ENCODE data around the gene IPO4.
A peak's percentile ranks its signal among the peaks of the same experiment; 100 is the strongest.

The IPO4 gene

DNA sequence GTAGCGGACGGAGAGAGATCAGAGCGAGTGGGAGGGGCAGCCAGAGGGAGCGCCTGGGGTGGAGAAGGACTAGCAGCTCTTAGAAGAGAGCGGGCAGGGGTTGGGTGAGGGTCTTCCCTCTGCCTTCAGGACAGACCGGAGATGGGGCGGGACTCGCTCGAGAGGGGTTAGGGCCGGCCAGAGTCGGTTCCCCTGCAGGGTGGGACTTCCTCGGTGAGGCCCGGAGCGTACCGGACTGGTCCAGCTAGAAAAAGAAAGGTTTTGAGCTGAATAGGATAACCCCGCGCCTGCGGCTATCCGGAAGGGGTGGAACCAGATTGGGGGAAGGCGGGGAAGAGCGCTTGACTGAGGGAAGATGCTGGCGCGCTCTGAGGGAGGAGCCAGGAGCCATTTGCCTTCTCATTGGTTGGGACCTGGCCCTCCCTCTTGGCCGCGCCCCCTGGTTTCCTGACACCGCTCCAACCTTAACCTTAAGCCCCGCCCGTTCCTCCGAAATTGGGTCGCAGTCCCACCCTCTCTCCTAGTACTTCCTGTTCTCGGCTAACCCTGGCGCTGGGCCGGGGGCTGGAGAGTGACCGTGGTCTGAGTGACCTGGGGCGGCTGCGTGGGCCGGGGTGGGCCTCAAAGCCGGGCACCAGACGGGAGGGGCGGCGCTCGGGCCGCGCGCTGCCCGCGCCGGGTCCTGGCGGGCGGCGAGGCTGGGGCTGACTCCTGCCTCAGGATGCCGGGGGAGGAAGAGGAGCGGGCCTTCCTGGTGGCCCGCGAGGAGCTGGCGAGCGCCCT, 41.4 kb downstream of the IPO4 start, which contains the start of gene RNF31:
Gene RNF31, plus strand, starts transcription at position 521 of the 783 bp plus-strand sequence. Its CDS starts 201 bp downstream, at position 722.
- peak within 1 kb of the TSS; percentile 85 for H2BK5ac ChIP-seq (ENCODE audit: low read depth, low read length, poor library complexity)
- H4K91ac ChIP-seq (ENCODE audit: low read depth, low read length), result peak within 1 kb of the TSS; percentile 88
- H3K4ac ChIP-seq (ENCODE audit: low read depth, low read length), result peak within 1 kb of the TSS; percentile 93
- peaks cover 10 to 16% of the 10 kb centered on the region in 2 experiments for H3K4me1 ChIP-seq (ENCODE audit: control insufficient read depth in 1 of 2, insufficient read depth in 2 of 2, low read length in 2 of 2)
- H4K8ac ChIP-seq (ENCODE audit: low read depth, low read length), result peak within 1 kb of the TSS; percentile 88
- H3K36me3 ChIP-seq (ENCODE audit: control insufficient read depth in 1 of 2, insufficient read depth in 2 of 2, low read length in 2 of 2), result peaks cover 30 to 36% of the 10 kb centered on the region in 2 experiments
- peaks cover 14% of the 10 kb centered on the region for H3K79me2 ChIP-seq (ENCODE audit: control insufficient read depth, insufficient read depth, low read length, poor library complexity)
- peak within 1 kb of the TSS; percentile 89 for H3K14ac ChIP-seq (ENCODE audit: low read length)
- H2AK5ac ChIP-seq (ENCODE audit: low read length), result peak within 1 kb of the TSS; percentile 14
- H3K23ac ChIP-seq (ENCODE audit: low read length), result no peak within 1 kb of the TSS
- H3K9me3 ChIP-seq (ENCODE audit: insufficient read depth, low read depth, low read length), result peaks cover 3% of the 10 kb centered on the region
- peak within 1 kb of the TSS; percentile 43 for H2BK120ac ChIP-seq (ENCODE audit: insufficient read depth, low read length, poor library complexity)
- H3K9ac ChIP-seq (ENCODE audit: low read length), result peak within 1 kb of the TSS; percentile 97
- peak within 1 kb of the TSS; percentile 66 for H4K12ac ChIP-seq (ENCODE audit: low read depth, low read length)
- peaks cover 13% of the 10 kb centered on the region for H3K79me1 ChIP-seq (ENCODE audit: low read length)
- H2BK12ac ChIP-seq (ENCODE audit: low read length), result no peak within 1 kb of the TSS
- H3K18ac ChIP-seq (ENCODE audit: low read length), result peak within 1 kb of the TSS; percentile 52
- WGBS (ENCODE audit: extremely low coverage, insufficient coverage, insufficient read length), result no CpG with 5 or more reads among the region's 57 CpGs
- no peaks in the 10 kb centered on the region for H3K27me3 ChIP-seq (ENCODE audit: insufficient read depth, low read length)
- H2AFZ ChIP-seq (ENCODE audit: insufficient read depth, low read length, poor library complexity), result peak within 1 kb of the TSS; percentile 89
- peak; percentile 99 to 100 for DNase-seq
- H3K27ac ChIP-seq (ENCODE audit: low read depth, low read length), result peak within 1 kb of the TSS; percentile 80
- H3K4me2 ChIP-seq (ENCODE audit: low read length), result peak within 1 kb of the TSS; percentile 98
- peak within 1 kb of the TSS; percentile 90 for H3K4me3 ChIP-seq (ENCODE audit: low read depth, low read length)

DNA sequence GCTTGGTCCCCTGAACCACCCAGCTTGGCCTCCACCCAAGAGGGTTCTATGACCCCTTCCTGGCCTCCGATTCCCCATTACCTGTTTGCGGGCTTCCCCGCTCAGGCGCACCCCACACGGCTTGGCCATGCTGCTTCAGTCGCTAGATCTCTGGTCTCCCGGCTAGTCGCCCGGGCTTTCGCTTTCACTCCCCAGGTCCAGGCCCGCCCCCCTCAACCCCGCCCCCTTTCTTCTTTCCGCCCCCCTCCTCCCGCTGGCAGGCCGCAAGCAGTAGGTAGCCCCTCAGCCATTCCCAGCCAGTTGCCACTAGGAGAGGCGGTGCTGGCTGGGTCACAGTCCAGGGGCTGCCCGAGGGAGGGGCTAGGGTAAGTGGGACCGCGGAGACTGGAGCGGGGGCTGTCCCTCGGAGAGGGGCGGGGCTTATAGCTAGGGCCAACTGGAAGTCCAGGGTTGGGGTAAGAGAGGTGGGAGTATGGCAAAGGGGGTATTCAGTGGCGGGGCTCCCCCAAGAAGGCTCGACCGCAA, 42.1 kb downstream of the IPO4 start, which contains the start of gene PSME2:
Gene PSME2, minus strand, starts transcription at position 158 of the 525 bp plus-strand sequence. Its CDS starts 29 bp downstream, at position 129.
- Histone ChIP-seq H3K27ac (ENCODE audit: low read depth, low read length) (peak within 1 kb of the TSS; percentile 80), H3K18ac (ENCODE audit: low read length) (peak within 1 kb of the TSS; percentile 52), H3K4me1 (ENCODE audit: control insufficient read depth in 1 of 2, insufficient read depth in 2 of 2, low read length in 2 of 2) (peaks cover 10 to 16% of the 10 kb centered on the region in 2 experiments)

DNA sequence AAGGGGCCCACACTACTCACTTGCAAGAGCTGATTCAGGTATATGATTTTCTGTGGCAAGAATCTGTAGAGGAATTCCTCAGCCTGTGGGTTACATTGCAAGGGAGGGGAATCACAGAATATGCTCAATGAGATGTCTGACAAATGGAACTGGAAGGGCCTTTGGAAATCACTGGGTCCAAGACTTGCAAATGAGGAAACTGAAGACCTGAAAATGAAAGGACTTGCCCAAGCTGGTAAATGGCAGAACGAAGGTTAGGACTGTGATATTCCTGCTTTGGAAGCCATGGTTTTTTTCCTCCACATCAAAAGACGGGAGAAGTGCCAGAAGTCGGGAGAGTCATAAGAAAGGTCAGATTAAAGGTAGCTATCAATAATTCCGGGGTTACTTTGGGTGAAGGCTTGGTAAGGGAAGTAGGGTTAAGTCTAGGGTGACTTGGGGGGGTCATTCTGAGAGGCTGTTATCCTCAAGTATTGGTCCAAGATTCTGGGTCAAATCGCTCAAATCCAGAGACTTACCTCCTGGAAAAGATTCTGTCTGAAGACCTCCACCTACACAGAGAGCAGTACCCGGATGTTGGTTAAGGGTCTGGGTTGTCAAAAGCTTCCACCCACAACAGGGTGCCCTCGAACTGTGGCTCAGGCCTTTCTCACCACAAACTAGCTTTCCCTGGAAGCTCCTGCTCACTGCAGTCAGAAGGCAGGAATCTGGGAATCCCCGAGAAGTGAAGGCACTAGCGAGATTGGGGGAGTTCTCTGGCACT, 42.7 kb downstream of the IPO4 start:
- no CpG with 5 or more reads among the region's 9 CpGs for WGBS (ENCODE audit: extremely low coverage, insufficient coverage, insufficient read length)
- Histone ChIP-seq H3K4me1 (ENCODE audit: control insufficient read depth in 1 of 2, insufficient read depth in 2 of 2, low read length in 2 of 2) (peaks cover 10 to 16% of the 10 kb centered on the region in 2 experiments), H3K4me3 (ENCODE audit: low read depth, low read length) (peak overlapping the region; percentile 76), H3K4ac (ENCODE audit: low read depth, low read length) (peak overlapping the region; percentile 13), H3K9me3 (ENCODE audit: insufficient read depth, low read depth, low read length) (no peaks in the 10 kb centered on the region), H3K79me1 (ENCODE audit: low read length) (peaks cover 19% of the 10 kb centered on the region), H3K36me3 (ENCODE audit: control insufficient read depth in 1 of 2, insufficient read depth in 2 of 2, low read length in 2 of 2) (peaks cover 19 to 25% of the 10 kb centered on the region in 2 experiments), H3K79me2 (ENCODE audit: control insufficient read depth, insufficient read depth, low read length, poor library complexity) (peaks cover 18% of the 10 kb centered on the region), H3K27me3 (ENCODE audit: insufficient read depth, low read length) (no peaks in the 10 kb centered on the region), H2AK5ac (ENCODE audit: low read length) (no peak overlapping the region), H3K4me2 (ENCODE audit: low read length) (peak overlapping the region; percentile 95), H4K8ac (ENCODE audit: low read depth, low read length) (peak overlapping the region; percentile 88), H3K14ac (ENCODE audit: low read length) (peak overlapping the region; percentile 89), H4K12ac (ENCODE audit: low read depth, low read length) (peak overlapping the region; percentile 66), H3K18ac (ENCODE audit: low read length) (peak overlapping the region; percentile 16), H3K23ac (ENCODE audit: low read length) (no peak overlapping the region), H2BK120ac (ENCODE audit: insufficient read depth, low read length, poor library complexity) (no peak overlapping the region), H3K27ac (ENCODE audit: low read depth, low read length) (peak overlapping the region; percentile 66), H4K91ac (ENCODE audit: low read depth, low read length) (peak overlapping the region; percentile 88), H2BK12ac (ENCODE audit: low read length) (no peak overlapping the region), H2AFZ (ENCODE audit: insufficient read depth, low read length, poor library complexity) (peak overlapping the region; percentile 71), H3K9ac (ENCODE audit: low read length) (peak overlapping the region; percentile 89), H2BK5ac (ENCODE audit: low read depth, low read length, poor library complexity) (peak overlapping the region; percentile 85)
- DNase-seq, result peak; percentile 14 to 43

More for the DNA sequence above, 42.1 kb downstream of the IPO4 start, which contains the start of gene PSME2:
- peak within 1 kb of the TSS; percentile 88 for H4K8ac ChIP-seq (ENCODE audit: low read depth, low read length)
- peak within 1 kb of the TSS; percentile 66 for H4K12ac ChIP-seq (ENCODE audit: low read depth, low read length)
- H3K27me3 ChIP-seq (ENCODE audit: insufficient read depth, low read length), result no peaks in the 10 kb centered on the region
- H4K91ac ChIP-seq (ENCODE audit: low read depth, low read length), result peak within 1 kb of the TSS; percentile 88
- H2AK5ac ChIP-seq (ENCODE audit: low read length), result no peak within 1 kb of the TSS
- peak within 1 kb of the TSS; percentile 89 for H3K14ac ChIP-seq (ENCODE audit: low read length)
- H3K36me3 ChIP-seq (ENCODE audit: control insufficient read depth in 1 of 2, insufficient read depth in 2 of 2, low read length in 2 of 2), result peaks cover 26 to 31% of the 10 kb centered on the region in 2 experiments
- H3K4ac ChIP-seq (ENCODE audit: low read depth, low read length), result peak within 1 kb of the TSS; percentile 93
- peak within 1 kb of the TSS; percentile 43 for H2BK120ac ChIP-seq (ENCODE audit: insufficient read depth, low read length, poor library complexity)
- H3K4me3 ChIP-seq (ENCODE audit: low read depth, low read length), result peak within 1 kb of the TSS; percentile 90
- H3K9me3 ChIP-seq (ENCODE audit: insufficient read depth, low read depth, low read length), result peaks cover 3% of the 10 kb centered on the region
- H2BK12ac ChIP-seq (ENCODE audit: low read length), result no peak within 1 kb of the TSS
- H3K79me1 ChIP-seq (ENCODE audit: low read length), result peaks cover 15% of the 10 kb centered on the region
- peak within 1 kb of the TSS; percentile 89 for H2AFZ ChIP-seq (ENCODE audit: insufficient read depth, low read length, poor library complexity)
- H2BK5ac ChIP-seq (ENCODE audit: low read depth, low read length, poor library complexity), result peak within 1 kb of the TSS; percentile 85
- peak; percentile 95 to 96 for DNase-seq
- H3K9ac ChIP-seq (ENCODE audit: low read length), result peak within 1 kb of the TSS; percentile 97
- WGBS (ENCODE audit: extremely low coverage, insufficient coverage, insufficient read length), result no CpG with 5 or more reads among the region's 25 CpGs
- H3K79me2 ChIP-seq (ENCODE audit: control insufficient read depth, insufficient read depth, low read length, poor library complexity), result peaks cover 14% of the 10 kb centered on the region
- H3K4me2 ChIP-seq (ENCODE audit: low read length), result peak within 1 kb of the TSS; percentile 98
- no peak within 1 kb of the TSS for H3K23ac ChIP-seq (ENCODE audit: low read length)

DNA sequence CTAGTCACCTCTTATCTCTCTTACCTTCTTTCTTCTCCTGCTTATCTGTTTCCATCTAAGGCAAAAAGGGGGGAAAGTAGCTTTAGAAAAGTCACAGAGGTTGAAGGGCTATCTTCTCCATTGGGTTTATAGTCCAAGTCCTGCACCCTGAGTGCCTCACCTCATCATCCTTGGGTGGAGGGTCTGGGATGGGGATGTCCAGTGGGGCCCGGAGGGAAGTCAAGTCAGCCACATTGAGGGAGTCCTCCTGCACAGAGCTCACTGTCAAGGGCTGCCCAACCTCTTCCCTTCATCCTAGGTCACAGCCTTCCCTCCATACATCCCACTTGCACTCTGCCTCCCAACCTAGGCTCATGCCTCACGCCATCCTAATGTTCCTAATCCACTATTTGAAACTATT, 43.4 kb downstream of the IPO4 start:
- Histone ChIP-seq H3K9ac (ENCODE audit: low read length) (no peak overlapping the region), H3K9me3 (ENCODE audit: insufficient read depth, low read depth, low read length) (no peaks in the 10 kb centered on the region), H4K8ac (ENCODE audit: low read depth, low read length) (no peak overlapping the region), H3K79me2 (ENCODE audit: control insufficient read depth, insufficient read depth, low read length, poor library complexity) (peaks cover 19% of the 10 kb centered on the region), H3K27me3 (ENCODE audit: insufficient read depth, low read length) (no peaks in the 10 kb centered on the region), H3K79me1 (ENCODE audit: low read length) (peaks cover 21% of the 10 kb centered on the region), H3K14ac (ENCODE audit: low read length) (no peak overlapping the region), H2BK5ac (ENCODE audit: low read depth, low read length, poor library complexity) (no peak overlapping the region), H4K12ac (ENCODE audit: low read depth, low read length) (no peak overlapping the region), H3K18ac (ENCODE audit: low read length) (no peak overlapping the region), H2AFZ (ENCODE audit: insufficient read depth, low read length, poor library complexity) (no peak overlapping the region), H2AK5ac (ENCODE audit: low read length) (no peak overlapping the region), H3K4me3 (ENCODE audit: low read depth, low read length) (no peak overlapping the region), H3K36me3 (ENCODE audit: control insufficient read depth in 1 of 2, insufficient read depth in 2 of 2, low read length in 2 of 2) (peaks cover 13 to 19% of the 10 kb centered on the region in 2 experiments), H3K23ac (ENCODE audit: low read length) (no peak overlapping the region), H3K4me2 (ENCODE audit: low read length) (no peak overlapping the region), H4K91ac (ENCODE audit: low read depth, low read length) (no peak overlapping the region), H3K27ac (ENCODE audit: low read depth, low read length) (no peak overlapping the region), H2BK12ac (ENCODE audit: low read length) (no peak overlapping the region), H2BK120ac (ENCODE audit: insufficient read depth, low read length, poor library complexity) (no peak overlapping the region), H3K4me1 (ENCODE audit: control insufficient read depth in 1 of 2, insufficient read depth in 2 of 2, low read length in 2 of 2) (peaks cover 10 to 16% of the 10 kb centered on the region in 2 experiments), H3K4ac (ENCODE audit: low read depth, low read length) (no peak overlapping the region)
- DNase-seq, result no peak
- no CpG with 5 or more reads among the region's 2 CpGs for WGBS (ENCODE audit: extremely low coverage, insufficient coverage, insufficient read length)

Measured in trophoblast cell (in vitro differentiated cells and primary cell).